Upper lobe of left lung (tissue), 6 donors: ENCODE measurements around the gene NSD2. TPM values are rescaled to one million over a fixed set of nuclear protein-coding genes. Genes with fewer than 3 reads are reported as not detected.

Source experiments
- ATAC-seq, 2 donors: fragments of 200-7000 bp; cut with Tn5 transposase; one replicate each; pipeline ENCODE4 v1.9.1; 2022; ENCODE audit warnings: mild to moderate bottlenecking in 2 of 2, moderate library complexity in 2 of 2; ENCODE audit not compliant: low FRiP score in 2 of 2
- DNase-seq, 2 donors: peaks; one replicate each; pipeline ENCODE4 v3.0.0-alpha.2; 2019 to 2020
- H3K27ac ChIP-seq, 4 donors: fragments of 200-600 bp; sonication (generic); one replicate each; pipeline ENCODE4 v1.5.1; 2016 to 2019
- H3K27me3 ChIP-seq, 4 donors: fragments of 200-600 bp; sonication (generic); one replicate each; pipeline ENCODE4 v1.5.1; 2017 to 2019
- H3K36me3 ChIP-seq, 4 donors: fragments of 200-600 bp; sonication (generic); one replicate each; pipeline ENCODE4 v1.5.1; 2016 to 2019
- H3K4me1 ChIP-seq, 4 donors: fragments of 200-600 bp; sonication (generic); one replicate each; pipeline ENCODE4 v1.5.1; 2018 to 2019
- H3K4me3 ChIP-seq, 4 donors: fragments of 200-600 bp; sonication (generic); one replicate each; pipeline ENCODE4 v1.5.1; 2017 to 2019; ENCODE audit warnings: mild to moderate bottlenecking in 2 of 4, moderate library complexity in 1 of 4
- H3K9me3 ChIP-seq, 4 donors: fragments of 200-600 bp; sonication (generic); one replicate each; pipeline ENCODE4 v1.5.1; 2018 to 2019
- EP300 ChIP-seq, 4 donors: sonication (generic); formaldehyde crosslinking; IDR thresholded peaks; one replicate each; pipeline ENCODE4 v1.5.1; 2017; ENCODE audit warnings: antibody characterized with exemption in 4 of 4, control low read depth in 2 of 4
- POLR2A ChIP-seq, 4 donors: fragments of 450-650 bp; IDR thresholded peaks; one replicate each; pipeline ENCODE4 v1.5.1; 2016 to 2017; ENCODE audit warnings: antibody characterized with exemption in 4 of 4, mild to moderate bottlenecking in 2 of 4
- POLR2AphosphoS5 ChIP-seq, 2 donors: sonication (generic); formaldehyde crosslinking; IDR thresholded peaks; one replicate each; pipeline ENCODE4 v1.5.1; 2017; ENCODE audit warnings: antibody characterized with exemption in 2 of 2
- WGBS, 2 donors: methylation state at CpG; one replicate each; pipeline ENCODE4 v1.1.5; 2017 to 2018; 5-methylcytosine and 5-hydroxymethylcytosine counted together
- total RNA-seq, 6 donors: library from RNA; depleted of rRNA in 4 of 6; stranded (reverse); fragments of >200 nt in 4 of 6; gene quantifications; one replicate each; pipeline versions ENCODE4 v1.1.0 to v1.2.1, GENCODE V29; 2016 to 2021
- TF ChIP-seq, protein P1 (sequence below), 6 experiments: fragments of 450-650 bp in 4 of 6; fragments of 200-600 bp in 2 of 6; sonication (generic) in 2 of 6; IDR thresholded peaks; one replicate each; pipeline ENCODE4 v1.5.1; 2016 to 2019; ENCODE audit warnings: antibody characterized with exemption in 6 of 6
- donor health status: DM: no; HTN: no; CAD: no; lungs with moderate emphysema.
- donor health status: DM: no; HTN: yes; CAD: no; lungs with severe emphysema.

The NSD2 gene
- total RNA-seq, 6 donors from 2014 or later = 35.7 to 164 (median 53.1) TPM

DNA sequence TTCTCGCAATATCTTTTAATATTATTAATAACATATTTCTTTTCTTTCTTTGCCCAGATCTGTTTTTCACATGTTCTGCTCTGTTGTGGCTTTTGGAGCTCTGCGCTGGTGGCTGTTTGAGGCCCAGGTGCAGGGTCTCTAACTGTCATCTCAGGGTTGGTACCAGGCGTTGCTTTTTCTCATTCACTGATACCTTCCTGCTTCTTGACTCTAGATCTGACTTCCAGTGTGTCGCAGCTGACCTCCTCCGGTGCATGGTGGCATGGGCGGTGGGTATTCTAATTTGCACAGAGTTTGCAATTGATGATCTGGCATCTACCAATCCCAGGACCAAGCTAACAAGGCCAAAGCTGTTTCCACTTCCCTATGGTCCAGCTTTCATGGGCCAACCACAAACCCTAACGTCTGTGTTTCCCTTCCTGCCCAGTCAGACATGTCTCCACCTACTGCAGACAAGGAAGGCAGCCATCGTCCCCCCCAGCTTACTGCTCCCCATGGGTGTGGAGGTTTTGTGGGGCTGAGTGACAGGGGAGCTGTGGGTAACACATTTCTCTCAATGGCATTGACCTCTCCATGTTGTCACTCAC, 40.5 kb upstream of the NSD2 start:
- Histone ChIP-seq H3K4me3 (no peak overlapping the region), H3K27ac (no peak overlapping the region), H3K9me3 (no peaks in the 10 kb centered on the region), H3K36me3 (peaks cover 10 to 69% (median 65%) of the 10 kb centered on the region in 4 donors), H3K27me3 (no peaks in the 10 kb centered on the region), H3K4me1 (no peaks in the 10 kb centered on the region)
- ATAC-seq (no peak), DNase-seq (no peak)
- TF ChIP-seq, protein P1, sequence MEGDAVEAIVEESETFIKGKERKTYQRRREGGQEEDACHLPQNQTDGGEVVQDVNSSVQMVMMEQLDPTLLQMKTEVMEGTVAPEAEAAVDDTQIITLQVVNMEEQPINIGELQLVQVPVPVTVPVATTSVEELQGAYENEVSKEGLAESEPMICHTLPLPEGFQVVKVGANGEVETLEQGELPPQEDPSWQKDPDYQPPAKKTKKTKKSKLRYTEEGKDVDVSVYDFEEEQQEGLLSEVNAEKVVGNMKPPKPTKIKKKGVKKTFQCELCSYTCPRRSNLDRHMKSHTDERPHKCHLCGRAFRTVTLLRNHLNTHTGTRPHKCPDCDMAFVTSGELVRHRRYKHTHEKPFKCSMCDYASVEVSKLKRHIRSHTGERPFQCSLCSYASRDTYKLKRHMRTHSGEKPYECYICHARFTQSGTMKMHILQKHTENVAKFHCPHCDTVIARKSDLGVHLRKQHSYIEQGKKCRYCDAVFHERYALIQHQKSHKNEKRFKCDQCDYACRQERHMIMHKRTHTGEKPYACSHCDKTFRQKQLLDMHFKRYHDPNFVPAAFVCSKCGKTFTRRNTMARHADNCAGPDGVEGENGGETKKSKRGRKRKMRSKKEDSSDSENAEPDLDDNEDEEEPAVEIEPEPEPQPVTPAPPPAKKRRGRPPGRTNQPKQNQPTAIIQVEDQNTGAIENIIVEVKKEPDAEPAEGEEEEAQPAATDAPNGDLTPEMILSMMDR (IDR thresholded peaks at IDR 0.05) = no peak
- no peak for TF ChIP-seq POLR2AphosphoS5 (IDR thresholded peaks at IDR 0.05)
- no peak for TF ChIP-seq POLR2A (IDR thresholded peaks at IDR 0.05)
- TF ChIP-seq EP300 (IDR thresholded peaks at IDR 0.05) = no peak
- 75 to 79% methylated on average over 8 of the region's 8 CpGs for WGBS, 2 donors

DNA sequence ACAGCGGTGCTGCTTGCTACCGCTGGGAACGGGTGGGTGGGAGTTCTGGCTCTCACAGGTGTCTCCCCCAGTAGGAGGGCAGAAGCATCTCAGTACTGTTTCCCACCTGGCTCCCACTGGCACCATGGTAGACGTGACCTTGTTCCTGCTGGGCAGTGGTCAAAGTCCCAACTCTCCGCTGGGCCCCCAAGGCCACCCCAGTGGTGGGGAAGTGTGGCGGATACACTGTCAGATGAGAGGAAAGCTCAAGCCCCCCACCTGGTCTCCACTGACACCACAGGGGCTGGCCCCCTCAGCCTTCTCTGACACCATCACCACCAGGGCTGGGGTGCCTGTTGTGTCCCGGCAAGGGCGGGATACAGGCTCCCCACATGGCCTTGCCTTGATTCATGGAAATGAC, 39.9 kb upstream of the NSD2 start:
- Histone ChIP-seq H3K36me3 (peaks cover 12 to 73% (median 66%) of the 10 kb centered on the region in 4 donors), H3K4me1 (no peaks in the 10 kb centered on the region), H3K27ac (no peak overlapping the region), H3K9me3 (no peaks in the 10 kb centered on the region), H3K27me3 (no peaks in the 10 kb centered on the region), H3K4me3 (no peak overlapping the region)
- DNase-seq (no peak), ATAC-seq (no peak)
- no peak for TF ChIP-seq EP300 (IDR thresholded peaks at IDR 0.05)
- TF ChIP-seq, protein P1 (IDR thresholded peaks at IDR 0.05) = no peak
- TF ChIP-seq POLR2AphosphoS5 (IDR thresholded peaks at IDR 0.05) = no peak
- no peak for TF ChIP-seq POLR2A (IDR thresholded peaks at IDR 0.05)
- WGBS, 2 donors = 92 to 96% methylated on average over 4 to 8 of the region's 8 CpGs

DNA sequence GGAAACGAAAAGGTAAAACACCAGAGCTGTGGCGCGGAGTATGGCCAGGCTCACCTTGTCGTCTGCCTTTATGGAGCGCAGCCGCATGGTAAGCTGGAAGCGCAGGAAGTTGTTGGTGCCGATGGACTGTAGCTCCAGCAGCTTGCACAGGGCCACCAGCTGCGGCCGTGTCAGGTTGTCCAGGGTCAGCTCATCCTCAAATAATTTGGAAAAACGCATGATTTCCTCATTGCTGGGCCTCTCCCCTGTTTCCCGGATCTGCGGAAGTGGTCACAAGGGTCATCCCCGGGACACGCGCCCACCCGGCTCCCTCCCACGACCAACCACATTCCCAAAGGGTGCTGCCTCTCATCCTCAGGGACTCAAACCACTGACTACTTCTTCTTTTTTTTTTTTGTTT, 38.5 kb upstream of the NSD2 start:
- H3K27me3 ChIP-seq = no peaks in the 10 kb centered on the region
- TF ChIP-seq POLR2AphosphoS5 (IDR thresholded peaks at IDR 0.05) = no peak
- TF ChIP-seq POLR2A (IDR thresholded peaks at IDR 0.05) = no peak
- TF ChIP-seq, protein P1 (IDR thresholded peaks at IDR 0.05) = no peak
- no peak for TF ChIP-seq EP300 (IDR thresholded peaks at IDR 0.05)
- H3K36me3 ChIP-seq = peaks cover 12 to 75% (median 65%) of the 10 kb centered on the region in 4 donors
- H3K4me3 ChIP-seq = no peak overlapping the region
- WGBS, 2 donors = 95% methylated on average over 18 of the region's 18 CpGs
- DNase-seq = no peak
- no peaks in the 10 kb centered on the region for H3K9me3 ChIP-seq
- H3K4me1 ChIP-seq = no peaks in the 10 kb centered on the region
- no peak for ATAC-seq
- H3K27ac ChIP-seq = no peak overlapping the region

DNA sequence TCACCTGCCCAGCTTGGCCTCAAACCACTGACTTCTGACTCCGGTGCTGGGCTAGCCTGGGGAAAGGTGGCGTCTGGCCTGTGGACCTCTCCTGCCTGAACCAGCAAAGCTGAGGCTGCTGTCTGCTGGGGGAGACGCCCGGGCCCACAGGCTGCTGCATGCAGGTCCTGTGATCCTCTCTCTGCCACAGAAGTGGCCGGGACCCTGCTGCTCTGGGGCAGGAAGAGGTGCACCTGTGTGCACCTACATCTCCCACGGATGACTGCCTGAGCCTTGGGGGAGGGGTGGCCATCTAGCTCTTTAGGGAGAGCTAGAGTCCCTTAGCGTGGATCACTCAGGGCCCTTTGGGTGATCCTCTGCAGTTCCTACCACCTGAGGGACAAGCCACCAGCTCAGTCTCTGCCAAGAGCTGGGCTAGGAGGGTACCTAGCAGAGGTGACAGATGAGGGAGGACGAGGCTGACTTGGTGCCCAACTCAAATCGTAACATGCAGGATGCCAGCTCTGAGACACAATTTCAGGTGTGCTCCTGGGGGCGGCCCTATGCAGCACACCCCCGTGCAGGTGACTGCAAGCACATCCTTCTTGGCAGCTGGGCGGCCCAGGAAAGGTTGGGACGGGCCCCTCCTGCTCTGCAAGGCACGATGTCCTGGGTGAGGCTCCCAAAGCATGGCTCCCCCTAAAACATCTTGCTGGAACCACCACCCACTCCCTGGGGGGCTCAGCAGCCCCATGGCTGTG, 37.7 kb upstream of the NSD2 start:
- Histone ChIP-seq H3K27ac (no peak overlapping the region), H3K4me3 (no peak overlapping the region), H3K4me1 (no peaks in the 10 kb centered on the region), H3K27me3 (no peaks in the 10 kb centered on the region), H3K9me3 (no peaks in the 10 kb centered on the region), H3K36me3 (peaks cover 18 to 83% (median 73%) of the 10 kb centered on the region in 4 donors)
- no peak for TF ChIP-seq EP300 (IDR thresholded peaks at IDR 0.05)
- no peak for TF ChIP-seq POLR2A (IDR thresholded peaks at IDR 0.05)
- no peak for TF ChIP-seq POLR2AphosphoS5 (IDR thresholded peaks at IDR 0.05)
- TF ChIP-seq, protein P1 (IDR thresholded peaks at IDR 0.05) = no peak
- ATAC-seq (no peak), DNase-seq (no peak)
- WGBS, 2 donors = 98% methylated on average over 11 to 14 of the region's 14 CpGs
